ENCODE data around the gene DUS2. TPM values are rescaled to one million over a fixed set of nuclear protein-coding genes. Genes with fewer than 3 reads are reported as not detected.

DUS2 gene
- total RNA-seq, 1 donor from 2014 or later, result 22.9 TPM

DNA sequence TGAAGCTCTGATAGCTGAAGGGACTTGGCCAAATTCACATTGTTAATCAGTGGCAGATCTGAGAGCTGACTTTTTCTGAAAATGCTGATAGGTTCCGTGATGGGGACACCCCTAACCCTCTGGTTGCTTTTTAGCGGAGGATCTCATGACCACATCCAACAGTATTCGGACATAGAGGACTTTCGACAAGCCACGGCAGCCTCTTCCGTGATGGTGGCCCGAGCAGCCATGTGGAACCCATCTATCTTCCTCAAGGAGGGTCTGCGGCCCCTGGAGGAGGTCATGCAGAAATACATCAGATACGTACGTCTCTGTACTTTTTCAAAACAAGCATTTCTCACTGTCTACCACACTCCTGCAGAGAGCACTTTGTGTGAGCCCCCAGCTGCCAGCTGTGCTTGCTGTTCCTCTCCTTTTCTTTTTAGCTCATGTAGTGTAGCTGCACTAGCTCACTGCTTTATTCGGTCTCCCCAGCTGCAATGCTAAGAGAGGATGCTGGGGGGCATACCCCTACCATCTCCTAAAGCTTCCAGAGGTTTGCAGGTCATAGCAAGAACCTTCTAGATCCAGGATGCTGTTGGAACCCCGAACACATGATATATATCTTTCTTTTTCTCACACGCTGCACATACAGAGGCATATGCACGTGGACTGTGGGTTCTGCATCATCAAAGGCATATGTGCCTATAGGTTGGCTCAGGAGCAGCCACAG, 47.9 kb downstream of the DUS2 start:
- no peak for TF ChIP-seq EZH2 (IDR thresholded peaks at IDR 0.05)
- TF ChIP-seq CTCF (IDR thresholded peaks at IDR 0.05), result no peak
- no peak for TF ChIP-seq EZH2phosphoT487 (IDR thresholded peaks at IDR 0.05)
- Histone ChIP-seq H3K79me2 (ENCODE audit: low read depth) (no peaks in the 10 kb centered on the region), H3K4me2 (no peak overlapping the region), H3K4me3 (no peak overlapping the region), H3K9me3 (ENCODE audit: low read depth) (no peaks in the 10 kb centered on the region), H3K4me1 (no peaks in the 10 kb centered on the region), H3K9ac (no peak overlapping the region), H2AFZ (replicated peaks) (no peak overlapping the region), H3K36me3 (no peaks in the 10 kb centered on the region), H3K27ac (no peak overlapping the region), H3F3A (ENCODE audit: low read depth) (no peaks in the 10 kb centered on the region), H4K20me1 (ENCODE audit: low read depth) (no peaks in the 10 kb centered on the region), H3K27me3 (no peaks in the 10 kb centered on the region)
- DNase-seq (ENCODE audit: low spot score), result no peak
- Mint-ChIP-seq H3K9me3 (no peaks in the 10 kb centered on the region), H3K36me3 (peaks cover 18% of the 10 kb centered on the region), H3K4me3 (no peak overlapping the region), H3K27ac (no peak overlapping the region), H3K27me3 (ENCODE audit: insufficient read depth, low read depth) (peaks cover 9% of the 10 kb centered on the region), H3K4me1 (peaks cover 6% of the 10 kb centered on the region)

DNA sequence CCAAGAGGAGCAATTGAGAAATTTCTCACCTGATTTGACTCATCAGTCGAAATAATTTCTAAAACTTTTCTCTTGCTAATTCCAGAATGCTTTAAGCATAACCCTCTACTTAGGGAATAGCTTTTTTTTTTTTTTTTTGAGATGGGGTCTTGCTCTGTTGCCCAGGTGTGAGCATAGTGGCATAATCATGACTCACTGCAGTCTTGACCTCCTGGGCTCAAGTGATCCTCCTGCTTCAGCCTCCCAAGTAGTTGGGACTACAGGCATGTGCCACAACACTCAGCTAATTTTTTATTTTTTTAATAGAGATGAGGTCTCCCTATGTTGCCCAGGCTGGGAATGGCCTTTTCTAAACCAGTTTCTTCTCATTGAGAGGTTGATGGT, 48.4 kb downstream of the DUS2 start:
- no peak overlapping the region for H3K4me3 ChIP-seq
- no peaks in the 10 kb centered on the region for H3K9me3 ChIP-seq (ENCODE audit: low read depth)
- H4K20me1 ChIP-seq (ENCODE audit: low read depth), result no peaks in the 10 kb centered on the region
- no peaks in the 10 kb centered on the region for H3F3A ChIP-seq (ENCODE audit: low read depth)
- peaks cover 7% of the 10 kb centered on the region for H3K27me3 Mint-ChIP-seq (ENCODE audit: insufficient read depth, low read depth)
- H3K4me3 Mint-ChIP-seq, result no peak overlapping the region
- H3K36me3 Mint-ChIP-seq, result peaks cover 22% of the 10 kb centered on the region
- H3K4me1 Mint-ChIP-seq, result peaks cover 2% of the 10 kb centered on the region
- no peak overlapping the region for H2AFZ ChIP-seq (replicated peaks)
- no peak for DNase-seq (ENCODE audit: low spot score)
- H3K9ac ChIP-seq, result no peak overlapping the region
- H3K27me3 ChIP-seq, result no peaks in the 10 kb centered on the region
- H3K27ac Mint-ChIP-seq, result no peak overlapping the region
- H3K4me1 ChIP-seq, result no peaks in the 10 kb centered on the region
- H3K9me3 Mint-ChIP-seq, result no peaks in the 10 kb centered on the region
- H3K4me2 ChIP-seq, result no peak overlapping the region
- H3K79me2 ChIP-seq (ENCODE audit: low read depth), result no peaks in the 10 kb centered on the region
- no peak for TF ChIP-seq CTCF (IDR thresholded peaks at IDR 0.05)
- no peak for TF ChIP-seq EZH2 (IDR thresholded peaks at IDR 0.05)
- no peak for TF ChIP-seq EZH2phosphoT487 (IDR thresholded peaks at IDR 0.05)
- H3K27ac ChIP-seq, result no peak overlapping the region
- no peaks in the 10 kb centered on the region for H3K36me3 ChIP-seq

GRCh38 chr16:68072038-68072695, 49.1 kb downstream of the DUS2 start:
- H3K9ac ChIP-seq, result no peak overlapping the region
- no peak overlapping the region for H3K4me2 ChIP-seq
- no peaks in the 10 kb centered on the region for H4K20me1 ChIP-seq (ENCODE audit: low read depth)
- H3K27me3 ChIP-seq, result no peaks in the 10 kb centered on the region
- no peak overlapping the region for H3K4me3 ChIP-seq
- Mint-ChIP-seq H3K4me1 (peaks cover 2% of the 10 kb centered on the region), H3K4me3 (no peak overlapping the region), H3K9me3 (no peaks in the 10 kb centered on the region), H3K27ac (no peak overlapping the region), H3K27me3 (ENCODE audit: insufficient read depth, low read depth) (peaks cover 7% of the 10 kb centered on the region), H3K36me3 (peaks cover 24% of the 10 kb centered on the region)
- H3K36me3 ChIP-seq, result no peaks in the 10 kb centered on the region
- no peaks in the 10 kb centered on the region for H3K79me2 ChIP-seq (ENCODE audit: low read depth)
- H3F3A ChIP-seq (ENCODE audit: low read depth), result no peaks in the 10 kb centered on the region
- no peak overlapping the region for H3K27ac ChIP-seq
- no peak overlapping the region for H2AFZ ChIP-seq (replicated peaks)
- H3K9me3 ChIP-seq (ENCODE audit: low read depth), result no peaks in the 10 kb centered on the region
- TF ChIP-seq EZH2phosphoT487 (IDR thresholded peaks at IDR 0.05) (no peak), CTCF (IDR thresholded peaks at IDR 0.05) (no peak), EZH2 (IDR thresholded peaks at IDR 0.05) (no peak)
- no peak for DNase-seq (ENCODE audit: low spot score)
- no peaks in the 10 kb centered on the region for H3K4me1 ChIP-seq
